Ishikawa (cell line): ENCODE results near the gene AUTS2.

Experiments used
- CEBPB ChIP-seq: IDR thresholded peaks from 2 replicates; pipeline ENCODE4 v1.6.1; 2012
- CREB1 ChIP-seq: IDR thresholded peaks from 2 replicates; pipeline ENCODE4 v1.6.1; 2012; ENCODE audit warnings: low read depth
- EGR1 ChIP-seq: IDR thresholded peaks from 2 replicates; pipeline ENCODE4 v1.6.1; 2012
- EP300 ChIP-seq: IDR thresholded peaks from 2 replicates; pipeline ENCODE4 v1.6.1; 2012; ENCODE audit warnings: borderline replicate concordance
- FOXM1 ChIP-seq: IDR thresholded peaks from 2 replicates; pipeline ENCODE4 v1.6.1; 2012; ENCODE audit warnings: low read depth, borderline replicate concordance
- MAX ChIP-seq: IDR thresholded peaks from 2 replicates; pipeline ENCODE4 v1.6.1; 2012
- NFIC ChIP-seq: IDR thresholded peaks from 2 replicates; pipeline ENCODE4 v1.6.1; 2012
- RAD21 ChIP-seq: IDR thresholded peaks from 2 replicates; pipeline ENCODE4 v1.6.1; 2012; ENCODE audit warnings: low read depth
- REST ChIP-seq: IDR thresholded peaks from 2 replicates; pipeline ENCODE4 v1.6.1; 2012; ENCODE audit warnings: low read depth, mild to moderate bottlenecking
- TAF1 ChIP-seq: IDR thresholded peaks from 2 replicates; pipeline ENCODE4 v1.6.1; 2012; ENCODE audit warnings: low read depth, mild to moderate bottlenecking
- TCF12 ChIP-seq: IDR thresholded peaks from 2 replicates; pipeline ENCODE4 v1.6.1; 2012; ENCODE audit warnings: low read depth
- TEAD4 ChIP-seq: IDR thresholded peaks from 2 replicates; pipeline ENCODE4 v1.6.1; 2012
- USF1 ChIP-seq: IDR thresholded peaks from 2 replicates; pipeline ENCODE4 v1.6.1; 2012
- YY1 ChIP-seq: IDR thresholded peaks from 2 replicates; pipeline ENCODE4 v1.6.1; 2012; ENCODE audit warnings: low read depth
- ZBTB7A ChIP-seq: IDR thresholded peaks from 2 replicates; pipeline ENCODE4 v1.6.1; 2012; ENCODE audit warnings: low read depth

AUTS2 gene

GRCh38 chr7:69719717-69720116 is 121.4 kb downstream of the AUTS2 start:
- TF ChIP-seq USF1, result no peak
- TF ChIP-seq CEBPB, result no peak
- no peak for TF ChIP-seq TCF12
- TF ChIP-seq CREB1, result no peak
- no peak for TF ChIP-seq EP300

GRCh38 chr7:69722843-69723242 is 124.6 kb downstream of the AUTS2 start:
- TF ChIP-seq EP300 (no peak), USF1 (no peak), NFIC (no peak)

GRCh38 chr7:69723663-69724062 is 125.4 kb downstream of the AUTS2 start:
- TF ChIP-seq CREB1, result no peak
- TF ChIP-seq ZBTB7A, result no peak
- no peak for TF ChIP-seq USF1
- no peak for TF ChIP-seq TCF12
- no peak for TF ChIP-seq NFIC
- TF ChIP-seq FOXM1, result no peak
- no peak for TF ChIP-seq TAF1
- no peak for TF ChIP-seq TEAD4
- TF ChIP-seq CEBPB, result no peak

- TF ChIP-seq FOXM1 (no peak), EGR1 (no peak), TAF1 (no peak), USF1 (no peak)
Observed at GRCh38 chr7:69728304-69728703, 130.0 kb downstream of the AUTS2 start.

- TF ChIP-seq MAX (no peak), CREB1 (no peak), TCF12 (no peak), USF1 (no peak), RAD21 (no peak), EGR1 (no peak), EP300 (no peak), FOXM1 (no peak)
Observed at GRCh38 chr7:69732203-69732602, 133.9 kb downstream of the AUTS2 start.

GRCh38 chr7:69735582-69735981 is 137.3 kb downstream of the AUTS2 start:
- no peak for TF ChIP-seq EGR1
- no peak for TF ChIP-seq CREB1
- TF ChIP-seq USF1, result no peak
- TF ChIP-seq REST, result no peak
- no peak for TF ChIP-seq YY1
- TF ChIP-seq NFIC, result no peak
- TF ChIP-seq FOXM1, result no peak
- TF ChIP-seq TCF12, result no peak
- no peak for TF ChIP-seq CEBPB
- no peak for TF ChIP-seq ZBTB7A
- TF ChIP-seq MAX, result no peak
- no peak for TF ChIP-seq TEAD4
- no peak for TF ChIP-seq RAD21
- TF ChIP-seq EP300, result no peak
- TF ChIP-seq TAF1, result no peak

- TF ChIP-seq TEAD4 (no peak), EGR1 (no peak)
Observed at GRCh38 chr7:69736126-69736810, 138.0 kb downstream of the AUTS2 start.
